ENCODE results near the gene GYS1. TPM values are rescaled to one million over a fixed set of nuclear protein-coding genes. Genes with fewer than 3 reads are reported as not detected.

The GYS1 gene
- total and polyA plus RNA-seq, 10 of the 15 experiments (the other 5 are each of a cell fraction or from before 2014, with no cell fraction given) = 3.7 to 62.0 (median 37.3) TPM

DNA sequence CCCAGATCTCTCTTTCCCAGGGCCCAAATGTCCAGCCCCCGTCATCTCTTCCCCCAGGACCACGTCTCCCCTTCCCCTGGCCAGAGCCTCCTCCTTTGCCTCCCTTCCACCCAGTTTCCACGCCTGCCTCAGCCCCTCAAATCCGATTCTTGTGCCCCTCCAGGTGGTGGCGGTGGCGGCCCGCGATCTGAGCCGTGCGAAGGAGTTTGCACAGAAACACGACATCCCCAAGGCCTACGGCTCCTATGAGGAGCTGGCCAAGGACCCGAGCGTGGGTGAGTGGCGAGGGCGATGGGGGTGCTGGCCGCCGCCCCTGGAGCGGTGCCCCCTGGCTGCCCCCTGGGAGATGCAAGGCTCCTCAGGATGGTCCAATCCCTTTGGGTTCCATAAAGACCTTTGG, 58.3 kb downstream of the GYS1 start (continued):
- TF ChIP-seq, protein P1, sequence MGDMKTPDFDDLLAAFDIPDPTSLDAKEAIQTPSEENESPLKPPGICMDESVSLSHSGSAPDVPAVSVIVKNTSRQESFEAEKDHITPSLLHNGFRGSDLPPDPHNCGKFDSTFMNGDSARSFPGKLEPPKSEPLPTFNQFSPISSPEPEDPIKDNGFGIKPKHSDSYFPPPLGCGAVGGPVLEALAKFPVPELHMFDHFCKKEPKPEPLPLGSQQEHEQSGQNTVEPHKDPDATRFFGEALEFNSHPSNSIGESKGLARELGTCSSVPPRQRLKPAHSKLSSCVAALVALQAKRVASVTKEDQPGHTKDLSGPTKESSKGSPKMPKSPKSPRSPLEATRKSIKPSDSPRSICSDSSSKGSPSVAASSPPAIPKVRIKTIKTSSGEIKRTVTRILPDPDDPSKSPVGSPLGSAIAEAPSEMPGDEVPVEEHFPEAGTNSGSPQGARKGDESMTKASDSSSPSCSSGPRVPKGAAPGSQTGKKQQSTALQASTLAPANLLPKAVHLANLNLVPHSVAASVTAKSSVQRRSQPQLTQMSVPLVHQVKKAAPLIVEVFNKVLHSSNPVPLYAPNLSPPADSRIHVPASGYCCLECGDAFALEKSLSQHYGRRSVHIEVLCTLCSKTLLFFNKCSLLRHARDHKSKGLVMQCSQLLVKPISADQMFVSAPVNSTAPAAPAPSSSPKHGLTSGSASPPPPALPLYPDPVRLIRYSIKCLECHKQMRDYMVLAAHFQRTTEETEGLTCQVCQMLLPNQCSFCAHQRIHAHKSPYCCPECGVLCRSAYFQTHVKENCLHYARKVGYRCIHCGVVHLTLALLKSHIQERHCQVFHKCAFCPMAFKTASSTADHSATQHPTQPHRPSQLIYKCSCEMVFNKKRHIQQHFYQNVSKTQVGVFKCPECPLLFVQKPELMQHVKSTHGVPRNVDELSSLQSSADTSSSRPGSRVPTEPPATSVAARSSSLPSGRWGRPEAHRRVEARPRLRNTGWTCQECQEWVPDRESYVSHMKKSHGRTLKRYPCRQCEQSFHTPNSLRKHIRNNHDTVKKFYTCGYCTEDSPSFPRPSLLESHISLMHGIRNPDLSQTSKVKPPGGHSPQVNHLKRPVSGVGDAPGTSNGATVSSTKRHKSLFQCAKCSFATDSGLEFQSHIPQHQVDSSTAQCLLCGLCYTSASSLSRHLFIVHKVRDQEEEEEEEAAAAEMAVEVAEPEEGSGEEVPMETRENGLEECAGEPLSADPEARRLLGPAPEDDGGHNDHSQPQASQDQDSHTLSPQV (IDR thresholded peaks at IDR 0.05) = no peak
- TF ChIP-seq FOXM1 (IDR thresholded peaks at IDR 0.05; ENCODE audit: low read depth, low read length) = no peak
- no peak for TF ChIP-seq MYC (IDR thresholded peaks at IDR 0.05; ENCODE audit: insufficient read depth, insufficient read length, insufficient replicate concordance, low read length, severe bottlenecking)
- no peak for TF ChIP-seq NFYB (IDR thresholded peaks at IDR 0.05; ENCODE audit: insufficient read depth, low read depth, low read length)
- TF ChIP-seq CHD4 (IDR thresholded peaks at IDR 0.05) = no peak
- no peak for TF ChIP-seq NBN (IDR thresholded peaks at IDR 0.05)
- TF ChIP-seq, protein P2, sequence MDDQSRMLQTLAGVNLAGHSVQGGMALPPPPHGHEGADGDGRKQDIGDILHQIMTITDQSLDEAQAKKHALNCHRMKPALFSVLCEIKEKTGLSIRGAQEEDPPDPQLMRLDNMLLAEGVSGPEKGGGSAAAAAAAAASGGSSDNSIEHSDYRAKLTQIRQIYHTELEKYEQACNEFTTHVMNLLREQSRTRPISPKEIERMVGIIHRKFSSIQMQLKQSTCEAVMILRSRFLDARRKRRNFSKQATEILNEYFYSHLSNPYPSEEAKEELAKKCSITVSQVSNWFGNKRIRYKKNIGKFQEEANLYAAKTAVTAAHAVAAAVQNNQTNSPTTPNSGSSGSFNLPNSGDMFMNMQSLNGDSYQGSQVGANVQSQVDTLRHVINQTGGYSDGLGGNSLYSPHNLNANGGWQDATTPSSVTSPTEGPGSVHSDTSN (IDR thresholded peaks at IDR 0.05; ENCODE audit: insufficient replicate concordance, low read depth, low read length) = no peak
- TF ChIP-seq LARP7 (IDR thresholded peaks at IDR 0.05) = no peak
- TF ChIP-seq IKZF1 (conservative IDR thresholded peaks at IDR 0.05) = no peak

Measured in GM12878 (cell line).